HepG2 (cell line): ENCODE data around the gene PUS7. TPM values are rescaled to one million over a fixed set of nuclear protein-coding genes. Genes with fewer than 3 reads are reported as not detected.
A peak's percentile ranks its signal among the peaks of the same experiment; 100 is the strongest.

Experiments
- ARNT2 ChIP-seq: sonication (generic); formaldehyde crosslinking; IDR thresholded peaks from 2 replicates; pipeline ENCODE4 v1.8.0; 2022; ENCODE audit warnings: mild to moderate bottlenecking, low read depth, missing genetic modification reagents, moderate library complexity
- HDAC2 ChIP-seq: sonication (generic); formaldehyde crosslinking; IDR thresholded peaks from 2 replicates; pipeline ENCODE4 v1.4.0; 2020; ENCODE audit warnings: missing genetic modification reagents
- HOXA3 ChIP-seq: sonication (generic); formaldehyde crosslinking; IDR thresholded peaks from 2 replicates; pipeline ENCODE4 v1.5.0; 2020; ENCODE audit warnings: missing genetic modification reagents
- KAT8 ChIP-seq: IDR thresholded peaks from 2 replicates; pipeline ENCODE4 v1.6.1; 2016; ENCODE audit warnings: missing genetic modification reagents, missing compliant biosample characterization
- KMT2A ChIP-seq: sonication (generic); formaldehyde crosslinking; IDR thresholded peaks from 2 replicates; pipeline ENCODE4 v1.4.0; 2020; ENCODE audit warnings: missing genetic modification reagents
- MYC ChIP-seq: sonication (generic); formaldehyde crosslinking; IDR thresholded peaks from 2 replicates; pipeline ENCODE4 v1.9.0; 2021; ENCODE audit warnings: missing genetic modification reagents, borderline replicate concordance
- NR2F2 ChIP-seq: IDR thresholded peaks from 2 replicates; pipeline ENCODE4 v1.6.1; 2012; ENCODE audit warnings: low read depth, inconsistent platforms, borderline replicate concordance
- PITX1 ChIP-seq: sonication (generic); formaldehyde crosslinking; IDR thresholded peaks from 2 replicates; pipeline ENCODE4 v1.5.1; 2020; ENCODE audit warnings: mild to moderate bottlenecking, missing genetic modification reagents
- REPIN1 ChIP-seq: sonication (generic); formaldehyde crosslinking; IDR thresholded peaks from 2 replicates; pipeline ENCODE4 v1.8.0; 2022; ENCODE audit warnings: missing genetic modification reagents, low read depth, mild to moderate bottlenecking, borderline replicate concordance
- SMARCE1 ChIP-seq: fragments of 450-650 bp; IDR thresholded peaks from 2 replicates; pipeline ENCODE4 v1.6.1; 2017; ENCODE audit warnings: borderline replicate concordance
- SNAI1 ChIP-seq: sonication (generic); formaldehyde crosslinking; IDR thresholded peaks from 2 replicates; pipeline ENCODE4 v1.5.0; 2020; ENCODE audit warnings: mild to moderate bottlenecking, missing genetic modification reagents, borderline replicate concordance
- ZFP62 ChIP-seq: sonication (generic); formaldehyde crosslinking; IDR thresholded peaks from 2 replicates; pipeline ENCODE4 v1.4.0; 2020; ENCODE audit warnings: missing genetic modification reagents
- ZNF180 ChIP-seq: sonication (generic); formaldehyde crosslinking; IDR thresholded peaks from 2 replicates; pipeline ENCODE4 v1.4.0; 2020; ENCODE audit warnings: low read depth, missing genetic modification reagents, borderline replicate concordance
- ZNF343 ChIP-seq: sonication (generic); formaldehyde crosslinking; IDR thresholded peaks from 2 replicates; pipeline ENCODE4 v1.4.0; 2020; ENCODE audit warnings: mild to moderate bottlenecking, missing genetic modification reagents
- ZNF431 ChIP-seq: sonication (generic); formaldehyde crosslinking; IDR thresholded peaks from 2 replicates; pipeline ENCODE4 v1.9.0; 2022; ENCODE audit warnings: missing genetic modification reagents, low read depth, mild to moderate bottlenecking, borderline replicate concordance
- ZNF510 ChIP-seq: sonication (generic); formaldehyde crosslinking; IDR thresholded peaks from 2 replicates; pipeline ENCODE4 v1.4.0; 2020; ENCODE audit warnings: low read depth, mild to moderate bottlenecking, missing genetic modification reagents
- ZNF558 ChIP-seq: sonication (generic); formaldehyde crosslinking; IDR thresholded peaks from 2 replicates; pipeline ENCODE4 v1.9.0; 2022; ENCODE audit warnings: mild to moderate bottlenecking, missing genetic modification reagents, borderline replicate concordance
- ZNF589 ChIP-seq: sonication (generic); formaldehyde crosslinking; conservative IDR thresholded peaks from 2 replicates; pipeline ENCODE4 v1.8.0; 2022; ENCODE audit warnings: mild to moderate bottlenecking, moderate library complexity, missing genetic modification reagents
- ZNF670 ChIP-seq: sonication (generic); formaldehyde crosslinking; IDR thresholded peaks from 2 replicates; pipeline ENCODE4 v1.8.0; 2022; ENCODE audit warnings: mild to moderate bottlenecking, missing genetic modification reagents, borderline replicate concordance
- ZSCAN22 ChIP-seq: sonication (generic); formaldehyde crosslinking; IDR thresholded peaks from 2 replicates; pipeline ENCODE4 v1.4.0; 2020; ENCODE audit warnings: mild to moderate bottlenecking, missing genetic modification reagents
- polyA plus RNA-seq, 8 experiments: library from polyadenylated mRNA; depleted of rRNA in 3 of 8; stranded (reverse) in 7 of 8; unstranded in 1 of 8; fragments of >200 nt; fragmentation: Illumina TruSeq in 4 of 8; extraction: Trizol in 4 of 8; gene quantifications; 2 replicates each; pipeline versions ENCODE4 v1.2.1 to v1.2.3, GENCODE V29; 2011 to 2016; ENCODE audit warnings: low read depth in 4 of 8, missing spikeins in 1 of 8, mixed read lengths in 1 of 8; ENCODE audit not compliant: insufficient read depth in 1 of 8
- total RNA-seq, 5 experiments: library from RNA; depleted of rRNA; stranded (reverse); fragments of >200 nt; fragmentation: Illumina TruSeq; extraction: Trizol; gene quantifications; 2 replicates each; pipeline ENCODE4 v1.2.3, GENCODE V29; 2016; ENCODE audit warnings: low read depth in 1 of 5
- TF ChIP-seq, protein P1 (sequence below): sonication (generic); formaldehyde crosslinking; IDR thresholded peaks from 2 replicates; pipeline ENCODE4 v1.9.0; 2021; ENCODE audit warnings: missing genetic modification reagents, mild to moderate bottlenecking, borderline replicate concordance
- TF ChIP-seq, protein P2 (sequence below): IDR thresholded peaks from 2 replicates; pipeline ENCODE4 v1.6.1; 2016; ENCODE audit warnings: missing compliant biosample characterization, missing genetic modification reagents, borderline replicate concordance
- TF ChIP-seq, protein P3 (sequence below): sonication (generic); formaldehyde crosslinking; IDR thresholded peaks from 2 replicates; pipeline ENCODE4 v1.4.0; 2020; ENCODE audit warnings: missing genetic modification reagents
- TF ChIP-seq, protein P4 (sequence below): sonication (generic); formaldehyde crosslinking; IDR thresholded peaks from 2 replicates; pipeline ENCODE4 v1.4.0; 2020; ENCODE audit warnings: mild to moderate bottlenecking, low read depth, missing genetic modification reagents

PUS7 gene
- total and polyA plus RNA-seq, 2 of the 13 experiments (the other 11 are each of a cell fraction or from before 2014, with no cell fraction given): 14.4 to 41.2 TPM

DNA sequence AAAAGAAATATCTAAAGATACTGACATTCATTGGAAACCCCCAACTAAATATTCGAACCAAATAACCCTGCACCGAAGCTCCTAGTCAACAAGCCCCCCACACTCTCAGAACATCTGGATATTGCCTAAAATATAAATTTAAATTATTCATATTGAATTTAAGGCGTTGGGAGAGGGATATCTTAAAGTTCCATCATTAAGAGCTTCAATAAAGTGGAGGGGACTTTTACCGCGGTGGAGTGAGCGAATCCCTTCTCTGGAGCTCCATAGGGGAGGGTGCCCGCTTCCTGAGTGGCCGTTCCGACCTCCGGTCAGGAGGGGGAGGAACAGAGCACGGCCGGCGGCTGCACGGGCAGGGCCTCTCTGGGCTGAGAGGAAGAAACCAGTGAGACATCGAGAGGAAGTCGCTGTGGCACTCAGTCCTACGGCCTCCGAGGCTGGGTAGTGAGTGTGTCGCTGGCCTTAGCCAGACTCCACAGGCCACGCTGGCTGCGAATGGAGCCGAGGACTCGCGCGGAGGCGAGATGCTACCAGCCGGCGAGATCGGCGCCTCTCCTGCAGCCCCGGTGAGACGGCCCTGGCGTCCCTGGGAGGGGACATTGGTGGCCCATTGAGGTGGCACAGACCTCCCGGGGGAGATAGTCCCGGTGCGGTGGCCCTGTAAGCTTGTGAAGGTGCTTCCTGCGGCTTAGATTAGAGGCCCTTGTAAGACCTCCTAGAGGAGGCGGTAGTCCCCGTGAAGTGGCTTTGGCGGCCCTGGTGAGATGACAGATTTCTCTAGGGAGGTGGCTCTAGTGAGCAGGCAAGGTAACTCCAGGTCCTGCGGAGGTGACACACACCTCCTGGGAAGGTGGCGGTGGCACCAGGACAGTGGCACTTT, 10.0 kb upstream of the PUS7 start, which contains the start of gene RINT1 (continued):
- TF ChIP-seq, protein P1, sequence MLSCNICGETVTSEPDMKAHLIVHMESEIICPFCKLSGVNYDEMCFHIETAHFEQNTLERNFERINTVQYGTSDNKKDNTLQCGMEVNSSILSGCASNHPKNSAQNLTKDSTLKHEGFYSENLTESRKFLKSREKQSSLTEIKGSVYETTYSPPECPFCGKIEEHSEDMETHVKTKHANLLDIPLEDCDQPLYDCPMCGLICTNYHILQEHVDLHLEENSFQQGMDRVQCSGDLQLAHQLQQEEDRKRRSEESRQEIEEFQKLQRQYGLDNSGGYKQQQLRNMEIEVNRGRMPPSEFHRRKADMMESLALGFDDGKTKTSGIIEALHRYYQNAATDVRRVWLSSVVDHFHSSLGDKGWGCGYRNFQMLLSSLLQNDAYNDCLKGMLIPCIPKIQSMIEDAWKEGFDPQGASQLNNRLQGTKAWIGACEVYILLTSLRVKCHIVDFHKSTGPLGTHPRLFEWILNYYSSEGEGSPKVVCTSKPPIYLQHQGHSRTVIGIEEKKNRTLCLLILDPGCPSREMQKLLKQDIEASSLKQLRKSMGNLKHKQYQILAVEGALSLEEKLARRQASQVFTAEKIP (CRISPR knock-in tag): no peak
- TF ChIP-seq HDAC2 (CRISPR knock-in tag): peak; percentile 80
- peak; percentile 97 for TF ChIP-seq KAT8
- 0 out of 2 replicates have a peak, but pooled peaks have one; percentile 44 for TF ChIP-seq ZNF343
- no peak for TF ChIP-seq SMARCE1
- TF ChIP-seq, protein P2, sequence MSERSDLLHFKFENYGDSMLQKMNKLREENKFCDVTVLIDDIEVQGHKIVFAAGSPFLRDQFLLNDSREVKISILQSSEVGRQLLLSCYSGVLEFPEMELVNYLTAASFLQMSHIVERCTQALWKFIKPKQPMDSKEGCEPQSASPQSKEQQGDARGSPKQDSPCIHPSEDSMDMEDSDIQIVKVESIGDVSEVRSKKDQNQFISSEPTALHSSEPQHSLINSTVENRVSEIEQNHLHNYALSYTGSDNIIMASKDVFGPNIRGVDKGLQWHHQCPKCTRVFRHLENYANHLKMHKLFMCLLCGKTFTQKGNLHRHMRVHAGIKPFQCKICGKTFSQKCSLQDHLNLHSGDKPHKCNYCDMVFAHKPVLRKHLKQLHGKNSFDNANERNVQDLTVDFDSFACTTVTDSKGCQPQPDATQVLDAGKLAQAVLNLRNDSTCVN (CRISPR knock-in tag): peak; percentile 43; the same call in 1 of the 2 replicates
- peak; percentile 78 for TF ChIP-seq HOXA3
- 0 out of 2 replicates have a peak, but pooled peaks have one; percentile 64 for TF ChIP-seq SNAI1
- no peak for TF ChIP-seq ZFP62 (CRISPR knock-in tag)
- TF ChIP-seq NR2F2: no peak
- no peak; the same call in 1 of the 2 replicates for TF ChIP-seq ZNF510
- 0 out of 2 replicates have a peak, but pooled peaks have one; percentile 45 for TF ChIP-seq REPIN1 (CRISPR knock-in tag)
- TF ChIP-seq ARNT2: no peak; the same call in none of the 2 replicates
- no peak for TF ChIP-seq ZSCAN22 (CRISPR knock-in tag)
- 0 out of 2 replicates have a peak, but pooled peaks have one; percentile 50 for TF ChIP-seq ZNF589 (CRISPR knock-in tag)
- TF ChIP-seq ZNF180 (CRISPR knock-in tag): no peak
- TF ChIP-seq, protein P3, sequence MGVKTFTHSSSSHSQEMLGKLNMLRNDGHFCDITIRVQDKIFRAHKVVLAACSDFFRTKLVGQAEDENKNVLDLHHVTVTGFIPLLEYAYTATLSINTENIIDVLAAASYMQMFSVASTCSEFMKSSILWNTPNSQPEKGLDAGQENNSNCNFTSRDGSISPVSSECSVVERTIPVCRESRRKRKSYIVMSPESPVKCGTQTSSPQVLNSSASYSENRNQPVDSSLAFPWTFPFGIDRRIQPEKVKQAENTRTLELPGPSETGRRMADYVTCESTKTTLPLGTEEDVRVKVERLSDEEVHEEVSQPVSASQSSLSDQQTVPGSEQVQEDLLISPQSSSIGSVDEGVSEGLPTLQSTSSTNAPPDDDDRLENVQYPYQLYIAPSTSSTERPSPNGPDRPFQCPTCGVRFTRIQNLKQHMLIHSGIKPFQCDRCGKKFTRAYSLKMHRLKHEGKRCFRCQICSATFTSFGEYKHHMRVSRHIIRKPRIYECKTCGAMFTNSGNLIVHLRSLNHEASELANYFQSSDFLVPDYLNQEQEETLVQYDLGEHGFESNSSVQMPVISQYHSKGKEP: peak; percentile 37; the same call in 1 of the 2 replicates
- TF ChIP-seq, protein P4, sequence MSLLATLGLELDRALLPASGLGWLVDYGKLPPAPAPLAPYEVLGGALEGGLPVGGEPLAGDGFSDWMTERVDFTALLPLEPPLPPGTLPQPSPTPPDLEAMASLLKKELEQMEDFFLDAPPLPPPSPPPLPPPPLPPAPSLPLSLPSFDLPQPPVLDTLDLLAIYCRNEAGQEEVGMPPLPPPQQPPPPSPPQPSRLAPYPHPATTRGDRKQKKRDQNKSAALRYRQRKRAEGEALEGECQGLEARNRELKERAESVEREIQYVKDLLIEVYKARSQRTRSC: no peak
- peak; percentile 85 for TF ChIP-seq ZNF670 (CRISPR knock-in tag)
- peak; percentile 89; the same call in 1 of the 2 replicates for TF ChIP-seq ZNF431 (CRISPR knock-in tag)
- peak; percentile 86; the same call in 1 of the 2 replicates for TF ChIP-seq ZNF558 (CRISPR knock-in tag)
- TF ChIP-seq KMT2A (CRISPR knock-in tag): peak; percentile 93
- TF ChIP-seq MYC (CRISPR knock-in tag): peak; percentile 84
- TF ChIP-seq PITX1 (CRISPR knock-in tag): peak; percentile 72
